ENCODE data around the gene CLTCL1.

Gene CLTCL1

GRCh38 chr22:19138217-19139000 is 153.1 kb downstream of the CLTCL1 start:
- Histone ChIP-seq H3K4me2 (ENCODE audit: low read length) (no peak overlapping the region), H3K9me3 (ENCODE audit: control insufficient read depth, low read length) (no peaks in the 10 kb centered on the region), H3K9ac (no peak overlapping the region), H3K36me3 (ENCODE audit: control insufficient read depth, insufficient read depth, low read length) (no peaks in the 10 kb centered on the region), H2AFZ (no peak overlapping the region), H3K4me3 (ENCODE audit: low read depth, low read length) (no peak overlapping the region), H3K27ac (no peak overlapping the region), H3K4me1 (no peaks in the 10 kb centered on the region), H3K27me3 (ENCODE audit: control insufficient read depth, insufficient read depth, low read length) (no peaks in the 10 kb centered on the region), H3K79me2 (peaks cover 2% of the 10 kb centered on the region)
- no peak for TF ChIP-seq CTCF (IDR thresholded peaks at IDR 0.05)

GRCh38 chr22:19137384-19138216 is 153.9 kb downstream of the CLTCL1 start:
- H3K9ac ChIP-seq, result no peak overlapping the region
- no peaks in the 10 kb centered on the region for H3K4me1 ChIP-seq
- H3K27me3 ChIP-seq (ENCODE audit: control insufficient read depth, insufficient read depth, low read length), result no peaks in the 10 kb centered on the region
- H3K9me3 ChIP-seq (ENCODE audit: control insufficient read depth, low read length), result no peaks in the 10 kb centered on the region
- no peak for TF ChIP-seq CTCF (IDR thresholded peaks at IDR 0.05)
- H2AFZ ChIP-seq, result no peak overlapping the region
- H3K27ac ChIP-seq, result no peak overlapping the region
- H3K4me3 ChIP-seq (ENCODE audit: low read depth, low read length), result no peak overlapping the region
- H3K79me2 ChIP-seq, result no peaks in the 10 kb centered on the region
- no peak overlapping the region for H3K4me2 ChIP-seq (ENCODE audit: low read length)
- H3K36me3 ChIP-seq (ENCODE audit: control insufficient read depth, insufficient read depth, low read length), result no peaks in the 10 kb centered on the region

- no peak for TF ChIP-seq CTCF (IDR thresholded peaks at IDR 0.05)
- H3K4me3 ChIP-seq (ENCODE audit: low read depth, low read length), result no peak overlapping the region
- H3K9ac ChIP-seq, result no peak overlapping the region
- H3K4me1 ChIP-seq, result no peaks in the 10 kb centered on the region
- H3K4me2 ChIP-seq (ENCODE audit: low read length), result no peak overlapping the region
- no peaks in the 10 kb centered on the region for H3K27me3 ChIP-seq (ENCODE audit: control insufficient read depth, insufficient read depth, low read length)
- H2AFZ ChIP-seq, result no peak overlapping the region
- H3K27ac ChIP-seq, result no peak overlapping the region
- no peaks in the 10 kb centered on the region for H3K36me3 ChIP-seq (ENCODE audit: control insufficient read depth, insufficient read depth, low read length)
- H3K9me3 ChIP-seq (ENCODE audit: control insufficient read depth, low read length), result no peaks in the 10 kb centered on the region
- no peaks in the 10 kb centered on the region for H3K79me2 ChIP-seq
These were observed 154.6 kb downstream of the CLTCL1 start for GRCh38 chr22:19136915-19137314.

- Histone ChIP-seq H3K27me3 (ENCODE audit: control insufficient read depth, insufficient read depth, low read length) (no peaks in the 10 kb centered on the region), H3K4me3 (ENCODE audit: low read depth, low read length) (no peak overlapping the region), H3K36me3 (ENCODE audit: control insufficient read depth, insufficient read depth, low read length) (no peaks in the 10 kb centered on the region), H3K4me1 (no peaks in the 10 kb centered on the region), H3K4me2 (ENCODE audit: low read length) (no peak overlapping the region), H3K9me3 (ENCODE audit: control insufficient read depth, low read length) (no peaks in the 10 kb centered on the region), H3K9ac (no peak overlapping the region), H3K79me2 (no peaks in the 10 kb centered on the region), H2AFZ (no peak overlapping the region), H3K27ac (no peak overlapping the region)
- no peak for TF ChIP-seq CTCF (IDR thresholded peaks at IDR 0.05)
These were observed 156.6 kb downstream of the CLTCL1 start for GRCh38 chr22:19134874-19135273.
